NOMO-1 treated with DMSO at 0.1 percent for 48 hours (cell line): Measurements from ENCODE around the gene CDH19.

Experiments used
- DNase-seq: peaks from one replicate; lab custom pipeline; 2025; ENCODE audit not compliant: unreplicated experiment; lab: John Stamatoyannopoulos, UW

The CDH19 gene

GRCh38 chr18:66571845-66572244 lies 32.0 kb downstream of the CDH19 start:
- DNase-seq: no peak

- DNase-seq: no peak
Measured at GRCh38 chr18:66566616-66567015, 37.3 kb downstream of the CDH19 start.

- no peak for DNase-seq
Measured at GRCh38 chr18:66564236-66564635, 39.7 kb downstream of the CDH19 start.

GRCh38 chr18:66562279-66562678 lies 41.6 kb downstream of the CDH19 start:
- no peak for DNase-seq

- DNase-seq: peak; percentile 13
Measured at GRCh38 chr18:66560094-66560493, 43.8 kb downstream of the CDH19 start.

GRCh38 chr18:66558773-66559172 lies 45.1 kb downstream of the CDH19 start:
- no peak for DNase-seq

GRCh38 chr18:66557091-66557490 lies 46.8 kb downstream of the CDH19 start:
- no peak for DNase-seq

- DNase-seq: no peak
Measured at GRCh38 chr18:66555585-66555984, 48.3 kb downstream of the CDH19 start.

GRCh38 chr18:66553824-66554223 lies 50.1 kb downstream of the CDH19 start:
- DNase-seq: no peak

GRCh38 chr18:66550366-66550765 lies 53.5 kb downstream of the CDH19 start:
- DNase-seq: no peak

GRCh38 chr18:66548747-66549146 lies 55.1 kb downstream of the CDH19 start:
- no peak for DNase-seq

GRCh38 chr18:66534110-66534509 lies 69.8 kb downstream of the CDH19 start:
- DNase-seq: no peak

- DNase-seq: no peak
Measured at GRCh38 chr18:66533693-66534092, 70.2 kb downstream of the CDH19 start.

- DNase-seq: no peak
Measured at GRCh38 chr18:66523219-66523991, 80.5 kb downstream of the CDH19 start.

- DNase-seq: no peak
Measured at GRCh38 chr18:66513996-66514395, 89.9 kb downstream of the CDH19 start.

GRCh38 chr18:66511792-66512191 lies 92.1 kb downstream of the CDH19 start:
- DNase-seq: peak; percentile 35

GRCh38 chr18:66511289-66511688 lies 92.6 kb downstream of the CDH19 start:
- DNase-seq: no peak

- peak; percentile 54 for DNase-seq
Measured at GRCh38 chr18:66510357-66511045, 93.4 kb downstream of the CDH19 start.

- no peak for DNase-seq
Measured at GRCh38 chr18:66508937-66509336, 95.0 kb downstream of the CDH19 start.

GRCh38 chr18:66506178-66506577 lies 97.7 kb downstream of the CDH19 start:
- no peak for DNase-seq

- no peak for DNase-seq
Measured at GRCh38 chr18:66497351-66497750, 106.5 kb downstream of the CDH19 start.

- DNase-seq: peak; percentile 12
Measured at GRCh38 chr18:66495844-66496243, 108.0 kb downstream of the CDH19 start.

GRCh38 chr18:66473882-66474281 lies 130.0 kb downstream of the CDH19 start:
- DNase-seq: no peak
